GF-D8 (cell line): ENCODE measurements around the gene CRYGC.
"Not testable (repeated sequence)": the region's sequence is repeated elsewhere in the genome, so short reads cannot be mapped to it uniquely, and the experiment has no call there.

ENCODE experiments used
- DNase-seq: peaks from one replicate; lab custom pipeline; 2025; lab: John Stamatoyannopoulos, UW

Gene CRYGC

GRCh38 chr2:208129744-208130711, at the start of gene CRYGC:
TSS of gene CRYGC (minus strand) at chr2:208129828. CDS start at chr2:208129792, 36 bp downstream.
- DNase-seq, result no peak

- no peak for DNase-seq
Measured at GRCh38 chr2:208179028-208179609, 49.5 kb upstream of the CRYGC start.

GRCh38 chr2:208175840-208176153, 46.2 kb upstream of the CRYGC start:
- no peak for DNase-seq

- DNase-seq, result peak; percentile 57
Measured at GRCh38 chr2:208175069-208175839, 45.6 kb upstream of the CRYGC start.

GRCh38 chr2:208174144-208174543, 44.5 kb upstream of the CRYGC start:
- no peak for DNase-seq

GRCh38 chr2:208172125-208172524, 42.5 kb upstream of the CRYGC start:
- peak; percentile 92 for DNase-seq

GRCh38 chr2:208164951-208165755, 35.5 kb upstream of the CRYGC start:
- DNase-seq, result no peak

GRCh38 chr2:208163489-208163888, 33.9 kb upstream of the CRYGC start, which contains the start of gene CRYGA:
TSS of gene CRYGA (minus strand) at chr2:208163589. CDS start at chr2:208163556, 33 bp downstream.
- DNase-seq, result no peak

- DNase-seq, result no peak
Measured at GRCh38 chr2:208156439-208156838, 26.8 kb upstream of the CRYGC start.

- no peak for DNase-seq
Measured at GRCh38 chr2:208153156-208153555, 23.5 kb upstream of the CRYGC start.

- DNase-seq, result peak; percentile 66
Measured at GRCh38 chr2:208150956-208151355, 21.3 kb upstream of the CRYGC start.

- DNase-seq, result no peak
Measured at GRCh38 chr2:208150094-208150493, 20.5 kb upstream of the CRYGC start.

GRCh38 chr2:208148803-208149202, 19.2 kb upstream of the CRYGC start:
- no peak for DNase-seq

GRCh38 chr2:208147759-208148158, 18.1 kb upstream of the CRYGC start:
- no peak for DNase-seq

- no peak for DNase-seq
Measured at GRCh38 chr2:208147008-208147407, 17.4 kb upstream of the CRYGC start.

- DNase-seq, result no peak
Measured at GRCh38 chr2:208146006-208146405, 16.4 kb upstream of the CRYGC start, which contains the start of gene CRYGB. TSS of gene CRYGB (minus strand) at chr2:208146158. CDS start at chr2:208146120, 38 bp downstream.

GRCh38 chr2:208142925-208143799, 13.5 kb upstream of the CRYGC start:
- no peak for DNase-seq

- no peak for DNase-seq
Measured at GRCh38 chr2:208142240-208142924, 12.8 kb upstream of the CRYGC start.

GRCh38 chr2:208139447-208139846, 9.8 kb upstream of the CRYGC start:
- no peak for DNase-seq

- DNase-seq, result not testable (repeated sequence)
Measured at GRCh38 chr2:208138334-208138733, 8.7 kb upstream of the CRYGC start.
